ENCODE results near the gene PRAMEF11. TPM values are rescaled to one million over a fixed set of nuclear protein-coding genes. Genes with fewer than 3 reads are reported as not detected.

The PRAMEF11 gene
- total and polyA plus RNA-seq, 2 of the 8 experiments (the other 6 are each of a cell fraction or from before 2014, with no cell fraction given): not detected

DNA sequence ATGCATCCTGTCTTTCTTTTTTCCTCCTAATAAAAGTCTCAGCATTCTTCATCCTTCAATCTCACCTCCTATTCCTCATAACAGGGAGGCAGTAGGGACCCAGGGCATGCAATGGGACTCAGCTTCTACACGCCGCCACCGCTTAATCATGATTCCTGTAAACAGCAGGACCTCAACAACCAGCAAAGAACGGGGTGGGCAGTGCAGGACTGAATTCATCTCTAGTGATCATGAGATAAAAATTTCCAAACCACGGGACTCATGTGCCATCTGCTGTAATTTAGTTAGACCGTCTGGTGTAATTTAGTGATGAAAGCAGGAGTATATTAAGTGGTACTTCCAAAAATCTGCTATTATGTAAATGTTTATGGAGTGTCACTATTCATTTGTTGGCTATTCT is 52.3 kb downstream of the PRAMEF11 start:
- Histone ChIP-seq H3K79me2 (ENCODE audit: control insufficient read depth in 1 of 2, insufficient read depth in 2 of 2, low read length in 2 of 2) (no peaks in the 10 kb centered on the region), H3K36me3 (ENCODE audit: control insufficient read depth in 2 of 4, insufficient read depth in 4 of 4, low read length in 3 of 4) (no peaks in the 10 kb centered on the region), H3K9ac (replicated peaks in 1 of 4; ENCODE audit: extremely low read depth in 1 of 4, low read depth in 3 of 4, low read length in 3 of 4) (no peak overlapping the region), H2BK15ac (ENCODE audit: low read length) (no peak overlapping the region), H3K23me2 (ENCODE audit: low read depth, low read length) (no peaks in the 10 kb centered on the region), H4K5ac (ENCODE audit: insufficient read length, low read depth, low read length) (no peak overlapping the region), H2AK5ac (ENCODE audit: low read depth, low read length) (no peak overlapping the region), H3K18ac (ENCODE audit: extremely low read depth, low read length) (no peak overlapping the region), H4K8ac (ENCODE audit: extremely low read depth, insufficient read depth, low read length) (no peak overlapping the region), H3K23ac (ENCODE audit: insufficient read length) (no peak overlapping the region), H3K56ac (replicated peaks; ENCODE audit: insufficient read length, low read depth, low read length) (no peak overlapping the region), H3K14ac (ENCODE audit: insufficient read length) (no peak overlapping the region), H2AFZ (ENCODE audit: low read length) (no peak overlapping the region), H3K9me3 (ENCODE audit: insufficient read depth in 2 of 2, low read depth in 1 of 2, low read length in 1 of 2) (no peaks in the 10 kb centered on the region), H2BK5ac (ENCODE audit: low read depth, low read length) (no peak overlapping the region), H2BK12ac (ENCODE audit: low read depth, low read length) (no peak overlapping the region), H4K91ac (replicated peaks; ENCODE audit: insufficient read length, low read length) (no peak overlapping the region), H3K4me1 (replicated peaks in 1 of 4; ENCODE audit: control insufficient read depth in 3 of 4, insufficient read depth in 4 of 4, low read length in 3 of 4) (no peaks in the 10 kb centered on the region; a peak in 1 of 7 replicates), H4K20me1 (replicated peaks in 1 of 2; ENCODE audit: control insufficient read depth in 1 of 2, insufficient read depth in 2 of 2, low read length in 2 of 2) (no peaks in the 10 kb centered on the region), H3K4me3 (ENCODE audit: extremely low read depth in 1 of 4, insufficient read depth in 2 of 4, low read depth in 3 of 4, low read length in 4 of 4) (no peak overlapping the region), H3K27ac (ENCODE audit: low read depth, low read length) (no peak overlapping the region), H2BK20ac (ENCODE audit: low read length) (no peak overlapping the region), H3K27me3 (replicated peaks in 1 of 4; ENCODE audit: control insufficient read depth in 3 of 4, extremely low read depth in 1 of 4, insufficient read depth in 3 of 4, low read length in 3 of 4) (no peaks in the 10 kb centered on the region), H2BK120ac (replicated peaks; ENCODE audit: low read depth, low read length) (no peak overlapping the region), H3K4me2 (ENCODE audit: insufficient read depth in 1 of 2, low read depth in 2 of 2, low read length in 2 of 2) (no peak overlapping the region), H3K79me1 (ENCODE audit: low read depth, low read length) (no peaks in the 10 kb centered on the region), H3K4ac (replicated peaks; ENCODE audit: insufficient read length, low read depth, low read length) (no peak overlapping the region)
- CTCF ChIA-PET (ENCODE audit: partially characterized antibody): interaction anchor here (1.1 kb wide), 1 partner anchor 306 kb away, joined by 3 read pairs; no protein-coding TSS in a partner anchor
- 90% methylated on average over 6 of the region's 6 CpGs; no CpG with 5 or more reads in 1 of the 2 experiments for WGBS, 2 experiments (ENCODE audit: extremely low coverage in 1 of 2, insufficient coverage in 1 of 2, insufficient read length in 1 of 2, insufficient replicate concordance in 2 of 2, low coverage in 1 of 2, low lambda C conversion rate in 2 of 2, missing lambda C conversion rate in 1 of 2)
- DNase-seq (ENCODE audit: low read depth in 1 of 2, low spot score in 2 of 2): no peak
- FAIRE-seq: no peak
- POLR2A ChIA-PET (ENCODE audit: partially characterized antibody): no interaction called here
- TF ChIP-seq SUZ12 (IDR thresholded peaks at IDR 0.05; ENCODE audit: low read length) (no peak), TAF7 (optimal IDR thresholded peaks at IDR 0.05; ENCODE audit: borderline replicate concordance, low read depth, low read length) (no peak), TBP (IDR thresholded peaks at IDR 0.05; ENCODE audit: low read depth, low read length) (no peak), YY1 (IDR thresholded peaks at IDR 0.05; ENCODE audit: low read depth, low read length) (no peak), EP300 (IDR thresholded peaks at IDR 0.05; ENCODE audit: borderline replicate concordance in 1 of 2, low read depth in 2 of 2, low read length in 2 of 2) (no peak), BCL11A (IDR thresholded peaks at IDR 0.05; ENCODE audit: low read depth in 2 of 2, low read length in 2 of 2) (no peak), EZH2 (IDR thresholded peaks at IDR 0.05; ENCODE audit: low read depth, low read length, severe bottlenecking) (no peak), GABPA (IDR thresholded peaks at IDR 0.05; ENCODE audit: borderline replicate concordance, insufficient read depth, low read length) (no peak), ASH2L (IDR thresholded peaks at IDR 0.05; ENCODE audit: low read length) (no peak), RBBP5 (IDR thresholded peaks at IDR 0.05; ENCODE audit: borderline replicate concordance, low read depth, low read length) (no peak), TAF1 (IDR thresholded peaks at IDR 0.05; ENCODE audit: low read depth, low read length) (no peak), SP4 (IDR thresholded peaks at IDR 0.05; ENCODE audit: low read length) (no peak), SIX5 (IDR thresholded peaks at IDR 0.05; ENCODE audit: low read depth, low read length) (no peak), CHD2 (IDR thresholded peaks at IDR 0.05; ENCODE audit: low read length) (no peak)
- TF ChIP-seq, protein P1, sequence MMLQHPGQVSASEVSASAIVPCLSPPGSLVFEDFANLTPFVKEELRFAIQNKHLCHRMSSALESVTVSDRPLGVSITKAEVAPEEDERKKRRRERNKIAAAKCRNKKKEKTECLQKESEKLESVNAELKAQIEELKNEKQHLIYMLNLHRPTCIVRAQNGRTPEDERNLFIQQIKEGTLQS (IDR thresholded peaks at IDR 0.05; ENCODE audit: insufficient read depth, low read depth, low read length): no peak
